ENCODE measurements around the gene TTC21B.

Gene TTC21B

GRCh38 chr2:165895974-165896373 is 57.6 kb downstream of the TTC21B start:
- DNase-seq (ENCODE audit: low spot score): peak; percentile 11
- in situ Hi-C loops (cut with MboI; ENCODE audit: low sequenced_read_pairs, unreplicated experiment): no loop called here
- no peak for TF ChIP-seq CTCF (IDR thresholded peaks at IDR 0.05; ENCODE audit: borderline replicate concordance, control extremely low read depth, extremely low read depth, insufficient read depth, missing control alignments)

- in situ Hi-C loops (cut with MboI; ENCODE audit: low sequenced_read_pairs, unreplicated experiment): no loop called here
- no peak for TF ChIP-seq CTCF (IDR thresholded peaks at IDR 0.05; ENCODE audit: borderline replicate concordance, control extremely low read depth, extremely low read depth, insufficient read depth, missing control alignments)
- DNase-seq (ENCODE audit: low spot score): no peak
Measured at GRCh38 chr2:165893556-165893955, 60.0 kb downstream of the TTC21B start.

- in situ Hi-C loops (cut with MboI; ENCODE audit: low sequenced_read_pairs, unreplicated experiment): no loop called here
- DNase-seq (ENCODE audit: low spot score): no peak
- no peak for TF ChIP-seq CTCF (IDR thresholded peaks at IDR 0.05; ENCODE audit: borderline replicate concordance, control extremely low read depth, extremely low read depth, insufficient read depth, missing control alignments)
Measured at GRCh38 chr2:165892526-165892925, 61.0 kb downstream of the TTC21B start.

- TF ChIP-seq CTCF (IDR thresholded peaks at IDR 0.05; ENCODE audit: borderline replicate concordance, control extremely low read depth, extremely low read depth, insufficient read depth, missing control alignments): no peak
- no peak for DNase-seq (ENCODE audit: low spot score)
- in situ Hi-C loops (cut with MboI; ENCODE audit: low sequenced_read_pairs, unreplicated experiment): no loop called here
Measured at GRCh38 chr2:165891943-165892342, 61.6 kb downstream of the TTC21B start.

- TF ChIP-seq CTCF (IDR thresholded peaks at IDR 0.05; ENCODE audit: borderline replicate concordance, control extremely low read depth, extremely low read depth, insufficient read depth, missing control alignments): no peak
- DNase-seq (ENCODE audit: low spot score): no peak
- in situ Hi-C loops (cut with MboI; ENCODE audit: low sequenced_read_pairs, unreplicated experiment): no loop called here
Measured at GRCh38 chr2:165891345-165891744, 62.2 kb downstream of the TTC21B start.

- no peak for TF ChIP-seq CTCF (IDR thresholded peaks at IDR 0.05; ENCODE audit: borderline replicate concordance, control extremely low read depth, extremely low read depth, insufficient read depth, missing control alignments)
- no peak for DNase-seq (ENCODE audit: low spot score)
- in situ Hi-C loops (cut with MboI; ENCODE audit: low sequenced_read_pairs, unreplicated experiment): no loop called here
Measured at GRCh38 chr2:165889798-165890197, 63.8 kb downstream of the TTC21B start.

GRCh38 chr2:165889158-165889557 is 64.4 kb downstream of the TTC21B start:
- in situ Hi-C loops (cut with MboI; ENCODE audit: low sequenced_read_pairs, unreplicated experiment): no loop called here
- DNase-seq (ENCODE audit: low spot score): no peak
- no peak for TF ChIP-seq CTCF (IDR thresholded peaks at IDR 0.05; ENCODE audit: borderline replicate concordance, control extremely low read depth, extremely low read depth, insufficient read depth, missing control alignments)
